H1 (cell line): Measurements from ENCODE around the gene LRRC49. TPM values are rescaled to one million over a fixed set of nuclear protein-coding genes. Genes with fewer than 3 reads are reported as not detected.

Source experiments
- CTCF ChIA-PET: fragments of 300-600 bp; sonication (Branson Sonifier 250); formaldehyde crosslinking; loops from one replicate; lab custom pipeline; 2021; ENCODE audit not compliant: partially characterized antibody; lab: Charles Lee
- POLR2A ChIA-PET: fragments of 300-600 bp; sonication (Branson Sonifier 250); formaldehyde crosslinking; loops from one replicate; lab custom pipeline; 2021; ENCODE audit warnings: inconsistent platforms; ENCODE audit not compliant: partially characterized antibody; lab: Charles Lee
- DNase-seq, 2 experiments: peaks; one replicate each; pipeline versions ENCODE4 v3.0.0 to v3.0.0-alpha.2; 2010 to 2022; ENCODE audit warnings: low spot score in 2 of 2, low read depth in 1 of 2, mixed read lengths in 1 of 2
- FAIRE-seq: peaks from 2 replicates; lab custom pipeline; 2011; peaks lifted over from hg19 to GRCh38; lab: Jason Lieb, UNC
- H2AFZ ChIP-seq: 2 replicates; pipeline ENCODE4 v1.8.1; 2012; ENCODE audit warnings: low read length, inconsistent platforms
- H2AK5ac ChIP-seq: 2 replicates; pipeline ENCODE4 v1.6.1; 2013; ENCODE audit warnings: low read depth, low read length
- H2BK120ac ChIP-seq: replicated peaks from 2 replicates; pipeline ENCODE3; 2013; ENCODE audit warnings: low read depth, low read length, inconsistent platforms
- H2BK12ac ChIP-seq: 2 replicates; pipeline ENCODE4 v1.6.1; 2013; ENCODE audit warnings: low read depth, low read length
- H2BK15ac ChIP-seq: 2 replicates; pipeline ENCODE4 v1.6.1; 2013; ENCODE audit warnings: low read length
- H2BK20ac ChIP-seq: 2 replicates; pipeline ENCODE4 v1.6.1; 2013; ENCODE audit warnings: low read length
- H2BK5ac ChIP-seq: 2 replicates; pipeline ENCODE4 v1.6.1; 2013; ENCODE audit warnings: low read depth, low read length
- H3K14ac ChIP-seq: 2 replicates; pipeline ENCODE4 v1.6.1; 2013; ENCODE audit warnings: inconsistent platforms; ENCODE audit not compliant: insufficient read length
- H3K18ac ChIP-seq: 2 replicates; pipeline ENCODE4 v1.6.1; 2013; ENCODE audit warnings: low read length; ENCODE audit errors: extremely low read depth
- H3K23ac ChIP-seq: 2 replicates; pipeline ENCODE4 v1.6.1; 2013; ENCODE audit warnings: inconsistent platforms; ENCODE audit not compliant: insufficient read length
- H3K23me2 ChIP-seq: 2 replicates; pipeline ENCODE4 v1.6.1; 2013; ENCODE audit warnings: low read depth, low read length
- H3K27ac ChIP-seq: 2 replicates; pipeline ENCODE4 v1.6.1; 2011; ENCODE audit warnings: low read depth, low read length, inconsistent platforms
- H3K27me3 ChIP-seq, 4 experiments: replicated peaks in 1 of 4; 1 replicate in 1 of 4; 2 replicates in 3 of 4; pipeline versions ENCODE4 v1.6.1 to v1.8.1; 2011 to 2013; ENCODE audit warnings: low read length in 3 of 4, mild to moderate bottlenecking in 3 of 4, inconsistent platforms in 2 of 4, mixed read lengths in 2 of 4, moderate library complexity in 1 of 4; ENCODE audit not compliant: control insufficient read depth in 3 of 4, insufficient read depth in 3 of 4; ENCODE audit errors: extremely low read depth in 1 of 4
- H3K36me3 ChIP-seq, 4 experiments: 2 replicates each; pipeline versions ENCODE4 v1.6.1 to v1.8.1; 2011 to 2013; ENCODE audit warnings: mild to moderate bottlenecking in 4 of 4, low read length in 3 of 4, moderate library complexity in 2 of 4, control low read depth in 1 of 4, inconsistent platforms in 1 of 4; ENCODE audit not compliant: insufficient read depth in 4 of 4, control insufficient read depth in 2 of 4
- H3K4ac ChIP-seq: replicated peaks from 2 replicates; pipeline ENCODE3; 2013; ENCODE audit warnings: low read length, low read depth, mixed read lengths, inconsistent platforms; ENCODE audit not compliant: insufficient read length
- H3K4me1 ChIP-seq, 4 experiments: replicated peaks in 1 of 4; 1 replicate in 1 of 4; 2 replicates in 3 of 4; pipeline versions ENCODE4 v1.6.1 to v1.8.1; 2011 to 2013; ENCODE audit warnings: low read length in 3 of 4, inconsistent platforms in 2 of 4, mixed read lengths in 1 of 4; ENCODE audit not compliant: insufficient read depth in 4 of 4, control insufficient read depth in 3 of 4
- H3K4me2 ChIP-seq, 2 experiments: 2 replicates each; pipeline versions ENCODE4 v1.6.1 to v1.8.1; 2011 to 2013; ENCODE audit warnings: low read depth in 2 of 2, low read length in 2 of 2, control low read depth in 1 of 2, inconsistent platforms in 1 of 2, mild to moderate bottlenecking in 1 of 2; ENCODE audit not compliant: insufficient read depth in 1 of 2
- H3K4me3 ChIP-seq, 4 experiments: fragments of 200-600, 300-600 bp in 1 of 4; sonication (generic), shearing (Covaris generic), sonication (Bioruptor Twin) in 1 of 4; 2 replicates each; pipeline versions ENCODE4 v1.5.1 to v1.8.1; 2011 to 2016; ENCODE audit warnings: low read length in 4 of 4, low read depth in 3 of 4, control low read depth in 2 of 4, inconsistent platforms in 2 of 4, mild to moderate bottlenecking in 2 of 4, mixed read lengths in 1 of 4, moderate library complexity in 1 of 4; ENCODE audit not compliant: insufficient read depth in 2 of 4; ENCODE audit errors: extremely low read depth in 1 of 4
- H3K56ac ChIP-seq: replicated peaks from 2 replicates; pipeline ENCODE3; 2013; ENCODE audit warnings: low read depth, mild to moderate bottlenecking, mixed read lengths, low read length, inconsistent platforms; ENCODE audit not compliant: insufficient read length
- H3K79me1 ChIP-seq: 2 replicates; pipeline ENCODE4 v1.6.1; 2013; ENCODE audit warnings: low read depth, low read length, control low read depth
- H3K79me2 ChIP-seq, 2 experiments: 2 replicates each; pipeline versions ENCODE4 v1.6.1 to v1.8.1; 2012 to 2013; ENCODE audit warnings: low read length in 2 of 2, mild to moderate bottlenecking in 2 of 2, inconsistent platforms in 1 of 2; ENCODE audit not compliant: insufficient read depth in 2 of 2, control insufficient read depth in 1 of 2
- H3K9ac ChIP-seq, 4 experiments: replicated peaks in 1 of 4; 1 replicate in 1 of 4; 2 replicates in 3 of 4; pipeline versions ENCODE4 v1.6.1 to v1.8.1; 2011 to 2013; ENCODE audit warnings: low read depth in 3 of 4, low read length in 3 of 4, control low read depth in 2 of 4, mild to moderate bottlenecking in 2 of 4, moderate library complexity in 2 of 4, inconsistent platforms in 1 of 4; ENCODE audit errors: extremely low read depth in 1 of 4
- H3K9me3 ChIP-seq, 2 experiments: 2 replicates each; pipeline versions ENCODE4 v1.6.1 to v1.8.1; 2012 to 2013; ENCODE audit warnings: mild to moderate bottlenecking in 2 of 2, moderate library complexity in 2 of 2, control low read depth in 1 of 2, inconsistent platforms in 1 of 2, low read depth in 1 of 2, low read length in 1 of 2, mixed read lengths in 1 of 2; ENCODE audit not compliant: insufficient read depth in 2 of 2
- H4K20me1 ChIP-seq, 2 experiments: replicated peaks in 1 of 2; 2 replicates each; pipeline versions ENCODE3 to v1.8.1; 2011 to 2013; ENCODE audit warnings: inconsistent platforms in 2 of 2, low read length in 2 of 2, mild to moderate bottlenecking in 1 of 2; ENCODE audit not compliant: insufficient read depth in 2 of 2, control insufficient read depth in 1 of 2
- H4K5ac ChIP-seq: 2 replicates; pipeline ENCODE4 v1.6.1; 2013; ENCODE audit warnings: low read length, low read depth, mixed read lengths, inconsistent platforms; ENCODE audit not compliant: insufficient read length
- H4K8ac ChIP-seq: 2 replicates; pipeline ENCODE4 v1.8.0; 2013; ENCODE audit warnings: mild to moderate bottlenecking, moderate library complexity, low read length, inconsistent platforms; ENCODE audit not compliant: insufficient read depth; ENCODE audit errors: extremely low read depth
- H4K91ac ChIP-seq: replicated peaks from 2 replicates; pipeline ENCODE3; 2013; ENCODE audit warnings: low read length, mixed read lengths, inconsistent platforms; ENCODE audit not compliant: insufficient read length
- ATF2 ChIP-seq: IDR thresholded peaks from 2 replicates; pipeline ENCODE4 v1.6.1; 2012; ENCODE audit warnings: low read length, inconsistent platforms
- BACH1 ChIP-seq: IDR thresholded peaks from 2 replicates; pipeline ENCODE4 v1.6.1; 2012; ENCODE audit warnings: low read length, improper control_type of control experiment
- EGR1 ChIP-seq: IDR thresholded peaks from 2 replicates; pipeline ENCODE4 v1.6.1; 2011; ENCODE audit warnings: low read depth, low read length, borderline replicate concordance
- GABPA ChIP-seq: IDR thresholded peaks from 2 replicates; pipeline ENCODE4 v1.6.1; 2011; ENCODE audit warnings: mild to moderate bottlenecking, low read length, moderate library complexity, borderline replicate concordance; ENCODE audit not compliant: insufficient read depth
- MAFK ChIP-seq: IDR thresholded peaks from 2 replicates; pipeline ENCODE4 v1.6.1; 2012; ENCODE audit warnings: low read depth, mild to moderate bottlenecking, improper control_type of control experiment, low read length
- POLR2AphosphoS5 ChIP-seq: IDR thresholded peaks from 2 replicates; pipeline ENCODE4 v1.6.1; 2011; ENCODE audit warnings: low read depth, low read length
- RFX5 ChIP-seq: IDR thresholded peaks from 2 replicates; pipeline ENCODE4 v1.6.1; 2011; ENCODE audit warnings: low read depth, low read length, improper control_type of control experiment, borderline replicate concordance
- SAP30 ChIP-seq: fragments of 300-600 bp; sonication (generic); IDR thresholded peaks from 2 replicates; pipeline ENCODE4 v1.7.1; 2012; ENCODE audit warnings: low read length, moderate library complexity, mild to moderate bottlenecking, inconsistent platforms; ENCODE audit not compliant: insufficient read depth, insufficient replicate concordance
- WGBS, 2 experiments: shearing (Covaris generic) in 1 of 2; methylation state at CpG; one replicate each; pipeline versions ENCODE4 v1.1.6 to v1.1.7; 2013 to 2015; ENCODE audit warnings: low lambda C conversion rate in 2 of 2, mixed read lengths in 2 of 2, inconsistent platforms in 1 of 2, low coverage in 1 of 2, missing lambda C conversion rate in 1 of 2; ENCODE audit not compliant: insufficient replicate concordance in 2 of 2, insufficient coverage in 1 of 2, insufficient read length in 1 of 2; ENCODE audit errors: extremely low coverage in 1 of 2, missing lambda C conversion rate in 1 of 2; 5-methylcytosine and 5-hydroxymethylcytosine counted together
- polyA plus RNA-seq, 7 experiments: library from polyadenylated mRNA; depleted of rRNA in 3 of 7; stranded (reverse) in 5 of 7; unstranded in 2 of 7; fragments of >200 nt in 5 of 7; fragments of 200-250 nt in 2 of 7; gene quantifications; 1 replicate in 5 of 7; 2 replicates in 1 of 7; 4 replicates in 1 of 7; pipeline versions ENCODE4 v1.2.1 to v1.2.3, GENCODE V29; 2011 to 2013; ENCODE audit warnings: missing spikeins in 2 of 7, mixed read lengths in 2 of 7
- total RNA-seq: library from RNA; stranded (reverse); fragmentation: NEBNext Ultra II Directional; extraction: Animal tissue kit (Norgen Biotek cat#: 25700); gene quantifications from 2 replicates; pipeline ENCODE4 v1.2.1, GENCODE V29; 2021

The LRRC49 gene
- total and polyA plus RNA-seq, 2 of the 8 experiments (the other 6 are each of a cell fraction or from before 2014, with no cell fraction given) = 5.0 to 10.4 TPM

- H3K4me2 ChIP-seq = no peak overlapping the region
- H3K14ac ChIP-seq = no peak overlapping the region
- H2AK5ac ChIP-seq = no peak overlapping the region
- H2BK5ac ChIP-seq = no peak overlapping the region
- POLR2A ChIA-PET = interaction anchor here (0.6 to 1.2 kb wide), 4 partner anchors 12 to 236 kb away, joined by 3 to 4 read pairs (median 3); no protein-coding TSS in a partner anchor
- H3K23me2 ChIP-seq = peaks cover 2% of the 10 kb centered on the region; the same call in 1 of the 2 replicates
- no peak overlapping the region for H3K23ac ChIP-seq
- H3K18ac ChIP-seq = no peak overlapping the region
- no peak overlapping the region for H4K91ac ChIP-seq
- no peaks in the 10 kb centered on the region for H3K9me3 ChIP-seq
- H2BK20ac ChIP-seq = no peak overlapping the region
- H4K20me1 ChIP-seq = peaks cover 0 to 3% of the 10 kb centered on the region in 2 experiments
- H3K4me3 ChIP-seq = no peak overlapping the region
- no peak for FAIRE-seq
- H4K5ac ChIP-seq = no peak overlapping the region
- H3K56ac ChIP-seq = no peak overlapping the region
- H2BK12ac ChIP-seq = no peak overlapping the region
- H2BK15ac ChIP-seq = no peak overlapping the region
- H3K4me1 ChIP-seq = no peaks in the 10 kb centered on the region
- H3K36me3 ChIP-seq = no peaks in the 10 kb centered on the region
- no peak overlapping the region for H3K27ac ChIP-seq
- H3K79me2 ChIP-seq = no peaks in the 10 kb centered on the region
- no peaks in the 10 kb centered on the region for H3K79me1 ChIP-seq
- no peak overlapping the region for H3K4ac ChIP-seq
- H2BK120ac ChIP-seq = no peak overlapping the region
- no peak for DNase-seq
- no peak overlapping the region for H4K8ac ChIP-seq
- H3K9ac ChIP-seq = no peak overlapping the region
- H3K27me3 ChIP-seq = no peaks in the 10 kb centered on the region
- WGBS, 2 experiments = 89% methylated on average over 6 of the region's 6 CpGs; no CpG with 5 or more reads in 1 of the 2 experiments
- no peak overlapping the region for H2AFZ ChIP-seq
- CTCF ChIA-PET = interaction anchor here (0.6 to 2.0 kb wide), 6 partner anchors 17 to 255 kb away, joined by 3 to 16 read pairs (median 3); no protein-coding TSS in a partner anchor
- TF ChIP-seq SAP30 = no peak
- TF ChIP-seq RFX5 = no peak
- TF ChIP-seq POLR2AphosphoS5 = no peak
- TF ChIP-seq BACH1 = no peak
- no peak for TF ChIP-seq EGR1
- TF ChIP-seq MAFK = no peak
- no peak for TF ChIP-seq ATF2
- no peak for TF ChIP-seq GABPA
Observed at GRCh38 chr15:70845602-70846360, 46.8 kb upstream of the LRRC49 start.
